PC-3 (cell line): ENCODE measurements around the gene LEKR1. TPM values are rescaled to one million over a fixed set of nuclear protein-coding genes. Genes with fewer than 3 reads are reported as not detected.

Experiments
- ATAC-seq: fragments of 200-7000 bp; cut with Tn5 transposase; 2 replicates; pipeline ENCODE4 v1.9.1; 2020; ENCODE audit warnings: mild to moderate bottlenecking, moderate library complexity
- BruUV-seq: library from RNA; stranded (reverse); fragments of 400-500 nt; replicated peaks from 2 replicates; lab custom pipeline; 2021; lab: Mats Ljungman, UMichigan
- CTCF ChIA-PET: fragments of 300-600 bp; sonication (Branson Sonifier 250); formaldehyde crosslinking; loops from one replicate; lab custom pipeline; 2022; ENCODE audit warnings: antibody characterized with exemption; lab: Charles Lee
- POLR2A ChIA-PET: fragments of 300-600 bp; sonication (Branson Sonifier 250); formaldehyde crosslinking; loops from one replicate; lab custom pipeline; 2022; ENCODE audit warnings: antibody characterized with exemption; ENCODE audit not compliant: unreplicated experiment; lab: Charles Lee
- DNase-seq: peaks from one replicate; pipeline ENCODE4 v3.0.0-alpha.2; 2015
- H2AFZ ChIP-seq: fragments of 300-600 bp; sonication (generic); 2 replicates; pipeline ENCODE4 v1.6.0; 2016; ENCODE audit warnings: antibody characterized with exemption, low read length
- H3F3A ChIP-seq: fragments of 300-600 bp; sonication (generic); one replicate; pipeline ENCODE4 v1.6.0; 2017; ENCODE audit warnings: antibody characterized with exemption, low read length, control low read depth, mild to moderate bottlenecking; ENCODE audit not compliant: unreplicated experiment
- H3K27ac ChIP-seq: fragments of 300-600 bp; sonication (generic); 2 replicates; pipeline ENCODE4 v1.5.1; 2016; ENCODE audit warnings: mild to moderate bottlenecking, low read length
- H3K27me3 ChIP-seq: fragments of 300-600 bp; sonication (generic); 2 replicates; pipeline ENCODE4 v1.6.1; 2016; ENCODE audit warnings: low read length, mixed read lengths
- H3K36me3 ChIP-seq: fragments of 300-600 bp; sonication (generic); 2 replicates; pipeline ENCODE4 v1.6.1; 2016; ENCODE audit warnings: low read depth, mixed run types, low read length, mixed read lengths
- H3K4me1 ChIP-seq: fragments of 300-600 bp; sonication (generic); 2 replicates; pipeline ENCODE4 v1.5.1; 2016; ENCODE audit warnings: low read length; ENCODE audit not compliant: insufficient read depth
- H3K4me2 ChIP-seq: fragments of 300-600 bp; sonication (generic); 2 replicates; pipeline ENCODE4 v1.6.0; 2016; ENCODE audit warnings: low read length
- H3K4me3 ChIP-seq: fragments of 300-600 bp; sonication (generic); 2 replicates; pipeline ENCODE4 v1.5.1; 2016; ENCODE audit warnings: mild to moderate bottlenecking, low read length, mixed read lengths
- H3K79me2 ChIP-seq: fragments of 300-600 bp; sonication (generic); 2 replicates; pipeline ENCODE4 v1.6.1; 2017; ENCODE audit warnings: low read length, mixed read lengths
- H3K9ac ChIP-seq: fragments of 300-600 bp; sonication (generic); 2 replicates; pipeline ENCODE4 v1.6.0; 2016; ENCODE audit warnings: mild to moderate bottlenecking, low read length
- H3K9me2 ChIP-seq: fragments of 300-600 bp; sonication (generic); replicated peaks from 2 replicates; pipeline ENCODE4 v1.6.1; 2016; ENCODE audit warnings: mixed run types, low read length, mixed read lengths
- H3K9me3 ChIP-seq: fragments of 300-600 bp; sonication (generic); 2 replicates; pipeline ENCODE4 v1.6.1; 2016; ENCODE audit warnings: low read length, mixed read lengths
- H4K20me1 ChIP-seq: fragments of 300-600 bp; sonication (generic); 2 replicates; pipeline ENCODE4 v1.6.1; 2016; ENCODE audit warnings: low read length, mixed read lengths
- CTCF ChIP-seq: fragments of 300-600 bp; sonication (generic); conservative IDR thresholded peaks from 2 replicates; pipeline ENCODE4 v1.5.1; 2017; ENCODE audit warnings: antibody characterized with exemption, low read depth, mild to moderate bottlenecking, low read length
- EZH2 ChIP-seq: fragments of 300-600 bp; sonication (generic); IDR thresholded peaks from one replicate; pipeline ENCODE4 v1.6.1; 2017; ENCODE audit warnings: antibody characterized with exemption, mild to moderate bottlenecking, low read length; ENCODE audit not compliant: unreplicated experiment
- EZH2phosphoT487 ChIP-seq: fragments of 300-600 bp; sonication (generic); IDR thresholded peaks from 2 replicates; pipeline ENCODE4 v1.6.1; 2018; ENCODE audit warnings: mild to moderate bottlenecking, antibody characterized with exemption, low read length, borderline replicate concordance
- intact Hi-C: fragments of 100-400 bp; cut with micrococcal nuclease; formaldehyde crosslinking; loops from 2 replicates; pipeline ENCODE4 v1.9.0; 2023
- total RNA-seq: library from RNA; depleted of rRNA; stranded (reverse); fragments of >200 nt; gene quantifications from 2 replicates; pipeline ENCODE4 v1.2.3, GENCODE V29; 2014

The LEKR1 gene
- total RNA-seq, 1 experiment from 2014 or later, result 0.15 TPM

GRCh38 chr3:157092230-157092629 is 266.1 kb downstream of the LEKR1 start:
- TF ChIP-seq CTCF (no peak), EZH2phosphoT487 (no peak), EZH2 (no peak)
- POLR2A ChIA-PET, result interaction anchor here (0.5 kb wide), 1 partner anchor 62 kb away, joined by 5 read pairs; no protein-coding TSS in a partner anchor
- ATAC-seq (no peak), DNase-seq (no peak)
- Histone ChIP-seq H3K36me3 (no peaks in the 10 kb centered on the region), H3K4me2 (no peak overlapping the region), H3K9me2 (no peaks in the 10 kb centered on the region), H3K4me1 (peaks cover 36% of the 10 kb centered on the region), H4K20me1 (no peaks in the 10 kb centered on the region), H3K27me3 (no peaks in the 10 kb centered on the region), H3K27ac (no peak overlapping the region), H3K9me3 (no peaks in the 10 kb centered on the region), H3K9ac (no peak overlapping the region), H3F3A (no peaks in the 10 kb centered on the region), H2AFZ (no peak overlapping the region), H3K4me3 (no peak overlapping the region), H3K79me2 (no peaks in the 10 kb centered on the region)
- BruUV-seq, result no TSS peak
- intact Hi-C loops, result no loop called here
- CTCF ChIA-PET, result no interaction called here

- TF ChIP-seq EZH2phosphoT487, result no peak
- TF ChIP-seq CTCF, result no peak
- no peak for TF ChIP-seq EZH2
- Histone ChIP-seq H3K4me3 (no peak overlapping the region), H3K4me1 (peaks cover 27% of the 10 kb centered on the region), H3K36me3 (no peaks in the 10 kb centered on the region), H3K79me2 (no peaks in the 10 kb centered on the region), H3F3A (no peaks in the 10 kb centered on the region), H3K9me3 (no peaks in the 10 kb centered on the region), H3K9me2 (no peaks in the 10 kb centered on the region), H3K27me3 (no peaks in the 10 kb centered on the region), H2AFZ (no peak overlapping the region), H4K20me1 (no peaks in the 10 kb centered on the region), H3K27ac (no peak overlapping the region), H3K9ac (no peak overlapping the region), H3K4me2 (no peak overlapping the region)
- BruUV-seq, result no TSS peak
- DNase-seq (no peak), ATAC-seq (no peak)
- ChIA-PET POLR2A (no interaction called here), CTCF (no interaction called here)
- intact Hi-C loops, result no loop called here
These were observed 266.9 kb downstream of the LEKR1 start for GRCh38 chr3:157093096-157093495.

GRCh38 chr3:157094301-157094700 is 268.1 kb downstream of the LEKR1 start:
- Histone ChIP-seq H3K4me2 (no peak overlapping the region), H3K9me2 (no peaks in the 10 kb centered on the region), H3K79me2 (no peaks in the 10 kb centered on the region), H3K4me3 (no peak overlapping the region), H3K9ac (no peak overlapping the region), H3K27ac (no peak overlapping the region), H3F3A (no peaks in the 10 kb centered on the region), H2AFZ (no peak overlapping the region), H3K36me3 (no peaks in the 10 kb centered on the region), H3K27me3 (no peaks in the 10 kb centered on the region), H3K9me3 (no peaks in the 10 kb centered on the region), H3K4me1 (peaks cover 20% of the 10 kb centered on the region), H4K20me1 (no peaks in the 10 kb centered on the region)
- no peak for TF ChIP-seq EZH2
- TF ChIP-seq EZH2phosphoT487, result no peak
- no peak for TF ChIP-seq CTCF
- no TSS peak for BruUV-seq
- DNase-seq (no peak), ATAC-seq (no peak)
- ChIA-PET CTCF (interaction anchor here (0.7 kb wide), 1 partner anchor 35 kb away, joined by 4 read pairs; no protein-coding TSS in a partner anchor), POLR2A (no interaction called here)
- intact Hi-C loops, result no loop called here
